K562 (cell line): ENCODE data around the gene DYSF. TPM values are rescaled to one million over a fixed set of nuclear protein-coding genes. Genes with fewer than 3 reads are reported as not detected.

Experiments used
- ATAC-seq: fragments of 200-7000 bp; cut with Tn5 transposase; 3 replicates; pipeline ENCODE4 v1.9.1; 2020; ENCODE audit warnings: moderate library complexity
- BruUV-seq: library from RNA; stranded (reverse); fragments of 400-500 nt; replicated peaks from 2 replicates; lab custom pipeline; 2021; lab: Mats Ljungman, UMichigan
- CTCF ChIA-PET: fragments of 300-600 bp; formaldehyde crosslinking; extraction: SDS; loops from one replicate; lab custom pipeline; 2021; ENCODE audit warnings: low intra/inter-chr PET ratio; lab: Yijun Ruan, JAX
- POLR2A ChIA-PET: fragments of 300-600, 350-650 bp; sonication (Branson Sonifier 250); formaldehyde crosslinking; extraction: SDS; loops from one replicate; lab custom pipeline; 2021; ENCODE audit warnings: antibody characterized with exemption, inconsistent platforms; lab: Yijun Ruan, JAX
- DNase-seq, 4 experiments: peaks; one replicate each; pipeline versions ENCODE4 v3.0.0 to v3.0.0-alpha.2; 2011 to 2018; ENCODE audit warnings: low spot score in 3 of 4, mixed read lengths in 3 of 4; ENCODE audit errors: extremely low read depth in 1 of 4
- FAIRE-seq: peaks from 2 replicates; lab custom pipeline; 2011; peaks lifted over from hg19 to GRCh38; lab: Jason Lieb, UNC
- H2AFZ ChIP-seq: 2 replicates; pipeline ENCODE4 v1.6.0; 2011; ENCODE audit warnings: low read depth, low read length, control low read depth, inconsistent platforms
- H3K27ac ChIP-seq: fragments of 200-600 bp; 3 replicates; pipeline ENCODE4 v1.8.0; 2011; ENCODE audit warnings: low read depth, mild to moderate bottlenecking, control low read depth, inconsistent platforms, low read length, moderate library complexity, mixed read lengths; ENCODE audit errors: extremely low read depth
- H3K27me3 ChIP-seq, 2 experiments: fragments of 300-600 bp in 1 of 2; 2 replicates in 1 of 2; 3 replicates in 1 of 2; pipeline versions ENCODE4 v1.6.0 to v1.8.0; 2011; ENCODE audit warnings: inconsistent platforms in 2 of 2, low read length in 2 of 2, mild to moderate bottlenecking in 1 of 2, mixed read lengths in 1 of 2, moderate library complexity in 1 of 2; ENCODE audit not compliant: control insufficient read depth in 2 of 2, insufficient read depth in 2 of 2
- H3K36me3 ChIP-seq: fragments of 300-600 bp; 3 replicates; pipeline ENCODE4 v1.8.0; 2011; ENCODE audit warnings: mild to moderate bottlenecking, low read length, inconsistent platforms; ENCODE audit not compliant: control insufficient read depth, insufficient read depth
- H3K4me1 ChIP-seq, 2 experiments: fragments of 200-600 bp in 1 of 2; replicated peaks in 1 of 2; 2 replicates in 1 of 2; 3 replicates in 1 of 2; pipeline versions ENCODE4 v1.5.1 to v1.8.0; 2011; ENCODE audit warnings: inconsistent platforms in 2 of 2, low read length in 2 of 2, mild to moderate bottlenecking in 1 of 2, mixed read lengths in 1 of 2, moderate library complexity in 1 of 2; ENCODE audit not compliant: control insufficient read depth in 2 of 2, insufficient read depth in 2 of 2
- H3K4me2 ChIP-seq: 2 replicates; pipeline ENCODE4 v1.6.1; 2011; ENCODE audit warnings: low read length, control low read depth, inconsistent platforms, mixed read lengths; ENCODE audit not compliant: insufficient read depth
- H3K4me3 ChIP-seq: fragments of 200-600 bp; sonication (generic), shearing (Covaris generic); 2 replicates; pipeline ENCODE4 v1.5.1; 2016; ENCODE audit warnings: control low read depth, inconsistent platforms
- H3K79me2 ChIP-seq: fragments of 200-600 bp; 3 replicates; pipeline ENCODE4 v1.8.0; 2011; ENCODE audit warnings: low read length, inconsistent platforms; ENCODE audit not compliant: control insufficient read depth, insufficient read depth
- H3K9ac ChIP-seq, 2 experiments: 2 replicates each; pipeline versions ENCODE4 v1.6.0 to v1.6.1; 2011; ENCODE audit warnings: low read depth in 2 of 2, low read length in 2 of 2, control low read depth in 1 of 2, inconsistent platforms in 1 of 2, mild to moderate bottlenecking in 1 of 2, mixed read lengths in 1 of 2; ENCODE audit not compliant: insufficient read depth in 1 of 2
- H3K9me1 ChIP-seq: one replicate; pipeline ENCODE4 v1.6.0; 2011; ENCODE audit warnings: inconsistent platforms, mild to moderate bottlenecking, low read length, moderate library complexity; ENCODE audit not compliant: control insufficient read depth, insufficient read depth
- H3K9me3 ChIP-seq: replicated peaks from 2 replicates; pipeline ENCODE4 v1.5.1; 2011; ENCODE audit warnings: low read depth, low read length, inconsistent platforms; ENCODE audit not compliant: control insufficient read depth, insufficient read depth
- H4K20me1 ChIP-seq: replicated peaks from 2 replicates; pipeline ENCODE4 v1.6.1; 2011; ENCODE audit warnings: low read length, inconsistent platforms, mixed read lengths; ENCODE audit not compliant: control insufficient read depth, insufficient read depth
- ARHGAP35 ChIP-seq: fragments of 450-650 bp; IDR thresholded peaks from 2 replicates; pipeline ENCODE4 v1.6.1; 2018; ENCODE audit not compliant: partially characterized antibody
- CREB1 ChIP-seq, 2 experiments: sonication (generic) in 1 of 2; formaldehyde crosslinking in 1 of 2; IDR thresholded peaks; 2 replicates each; pipeline versions ENCODE4 v1.6.1 to v1.8.0; 2012 to 2022; ENCODE audit warnings: inconsistent platforms in 1 of 2, mild to moderate bottlenecking in 1 of 2, missing genetic modification reagents in 1 of 2, moderate library complexity in 1 of 2
- ELF1 ChIP-seq: fragments of 200-800 bp; sonication (Bioruptor generic); IDR thresholded peaks from 2 replicates; pipeline ENCODE4 v1.6.1; 2016; ENCODE audit warnings: missing genetic modification characterization, missing compliant biosample characterization
- HMGXB4 ChIP-seq: sonication (generic); formaldehyde crosslinking; IDR thresholded peaks from 2 replicates; pipeline ENCODE4 v1.8.1; 2023; ENCODE audit warnings: mild to moderate bottlenecking, missing genetic modification reagents
- NCOA4 ChIP-seq: fragments of 450-650 bp; IDR thresholded peaks from 2 replicates; pipeline ENCODE4 v1.6.1; 2018; ENCODE audit warnings: mild to moderate bottlenecking; ENCODE audit not compliant: partially characterized antibody
- PHB ChIP-seq: fragments of 250-450 bp; sonication (Bioruptor Pico); IDR thresholded peaks from 2 replicates; pipeline ENCODE4 v1.5.0; 2021
- POU5F1 ChIP-seq: fragments of 150-350 bp; IDR thresholded peaks from 2 replicates; pipeline ENCODE4 v1.6.1; 2014; ENCODE audit warnings: borderline replicate concordance, low read length, low read depth, mild to moderate bottlenecking; ENCODE audit not compliant: partially characterized antibody
- RBM39 ChIP-seq: fragments of 200-400 bp; formaldehyde crosslinking; optimal IDR thresholded peaks from 2 replicates; pipeline ENCODE3; 2018; ENCODE audit warnings: low read depth, low read length
- RFX5 ChIP-seq: IDR thresholded peaks from 2 replicates; pipeline ENCODE4 v1.6.1; 2011; ENCODE audit warnings: low read depth, mild to moderate bottlenecking, improper control_type of control experiment, low read length
- SETDB1 ChIP-seq: IDR thresholded peaks from one replicate; pipeline ENCODE4 v1.6.1; 2012; ENCODE audit warnings: low read length, control low read depth, inconsistent platforms
- SIN3B ChIP-seq: fragments of 450-650 bp; IDR thresholded peaks from 2 replicates; pipeline ENCODE4 v1.6.1; 2017; ENCODE audit warnings: low read depth, mild to moderate bottlenecking, moderate library complexity
- TGIF2 ChIP-seq: sonication (generic); formaldehyde crosslinking; IDR thresholded peaks from 2 replicates; pipeline ENCODE4 v1.8.1; 2022; ENCODE audit warnings: mild to moderate bottlenecking, missing genetic modification reagents, moderate library complexity
- ZNF217 ChIP-seq: sonication (generic); formaldehyde crosslinking; IDR thresholded peaks from 2 replicates; pipeline ENCODE4 v1.8.0; 2022; ENCODE audit warnings: mild to moderate bottlenecking, missing genetic modification reagents
- ZNF274 ChIP-seq: IDR thresholded peaks from 2 replicates; pipeline ENCODE4 v1.6.1; 2011; ENCODE audit warnings: low read depth, mild to moderate bottlenecking, low read length, moderate library complexity, borderline replicate concordance
- ZNF696 ChIP-seq: fragments of 250-450 bp; sonication (Bioruptor Pico); conservative IDR thresholded peaks from 2 replicates; pipeline ENCODE4 v1.4.0; 2020; ENCODE audit warnings: mild to moderate bottlenecking, moderate library complexity
- WGBS: fragments of 100-300 bp; shearing (Covaris generic); methylation state at CpG from one replicate; pipeline ENCODE4 v1.1.6; 2016; ENCODE audit warnings: low coverage, mixed read lengths; ENCODE audit not compliant: insufficient coverage; ENCODE audit errors: missing lambda C conversion rate; 5-methylcytosine and 5-hydroxymethylcytosine counted together
- in situ Hi-C: fragments of 300-500 bp; cut with MboI; formaldehyde crosslinking; loops from 4 replicates; pipeline ENCODE4 v1.15.0; 2018; ENCODE audit warnings: inconsistent platforms, mixed read lengths
- intact Hi-C: fragments of 100-400 bp; cut with micrococcal nuclease; formaldehyde crosslinking; loops from 2 replicates; pipeline ENCODE4 v1.14.2; 2022
- polyA plus RNA-seq, 8 experiments: library from polyadenylated mRNA; depleted of rRNA in 4 of 8; stranded (reverse) in 5 of 8; unstranded in 3 of 8; fragments of >200 nt; fragmentation: Nextera tagmentation in 2 of 8; fragmentation: Illumina TruSeq in 1 of 8; extraction: Ambion mirVana in 2 of 8; extraction: Trizol in 1 of 8; gene quantifications; 2 replicates each; pipeline versions ENCODE4 v1.2.1 to v1.2.3, GENCODE V29; 2011 to 2014; ENCODE audit warnings: inconsistent platforms in 1 of 8, missing spikeins in 1 of 8
- total RNA-seq, 7 experiments: library from RNA; depleted of rRNA in 6 of 7; stranded (reverse); fragments of >200 nt in 6 of 7; fragmentation: Illumina TruSeq in 2 of 7; extraction: Trizol in 2 of 7; gene quantifications; 2 replicates each; pipeline versions ENCODE4 v1.2.1 to v1.2.3, GENCODE V29; 2011 to 2021; ENCODE audit warnings: low replicate concordance in 1 of 7
- TF ChIP-seq, protein P1 (sequence below): sonication (generic); formaldehyde crosslinking; IDR thresholded peaks from 2 replicates; pipeline ENCODE4 v1.4.0; 2020; ENCODE audit warnings: mild to moderate bottlenecking, missing genetic modification reagents

DYSF gene
- total and polyA plus RNA-seq, 9 of the 15 experiments (the other 6 are each of a cell fraction or from before 2014, with no cell fraction given), result 0.01 to 0.80 (median 0.29) TPM

DNA sequence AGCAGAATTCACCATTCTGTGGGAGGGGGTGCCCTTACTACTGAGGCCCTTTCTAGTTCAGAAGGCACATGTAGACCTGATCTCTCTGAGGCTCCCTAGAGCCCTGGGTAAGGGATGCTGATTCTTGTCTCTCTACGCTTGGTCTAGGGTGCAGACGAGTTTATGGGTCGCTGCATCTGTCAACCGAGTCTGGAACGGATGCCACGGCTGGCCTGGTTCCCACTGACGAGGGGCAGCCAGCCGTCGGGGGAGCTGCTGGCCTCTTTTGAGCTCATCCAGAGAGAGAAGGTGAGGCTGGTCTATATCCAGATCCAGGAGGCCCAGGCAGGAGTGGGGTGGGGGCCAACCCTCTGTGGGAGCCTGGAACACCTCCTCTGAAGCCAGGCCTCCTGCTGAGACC is 147.2 kb downstream of the DYSF start:
- FAIRE-seq (no peak), DNase-seq (no peak), ATAC-seq (no peak)
- no peaks in the 10 kb centered on the region for H3K9me3 ChIP-seq
- H3K27ac ChIP-seq, result no peak overlapping the region
- ChIA-PET CTCF (no interaction called here), POLR2A (no interaction called here)
- peaks cover 0 to 82% of the 10 kb centered on the region in 2 experiments; a peak in 2 of 5 replicates for H3K27me3 ChIP-seq
- no peak overlapping the region for H3K9ac ChIP-seq
- H3K36me3 ChIP-seq, result no peaks in the 10 kb centered on the region
- no peaks in the 10 kb centered on the region for H3K79me2 ChIP-seq
- no peak overlapping the region for H3K4me3 ChIP-seq
- no peaks in the 10 kb centered on the region for H3K9me1 ChIP-seq
- BruUV-seq, result no TSS peak
- intact Hi-C loops, result no loop called here
- 0% methylated on average over 9 of the region's 9 CpGs for WGBS
- in situ Hi-C loops, result no loop called here
- H4K20me1 ChIP-seq, result peaks cover 10% of the 10 kb centered on the region; the same call in 1 of the 2 replicates
- no peak overlapping the region for H3K4me2 ChIP-seq
- H3K4me1 ChIP-seq, result no peaks in the 10 kb centered on the region; a peak in 1 of 5 replicates
- H2AFZ ChIP-seq, result no peak overlapping the region
- TF ChIP-seq TGIF2 (CRISPR knock-in tag), result no peak
- TF ChIP-seq POU5F1, result no peak
- TF ChIP-seq SIN3B, result no peak
- TF ChIP-seq ARHGAP35, result no peak
- no peak for TF ChIP-seq RBM39
- no peak for TF ChIP-seq ZNF274
- TF ChIP-seq RFX5, result no peak
- TF ChIP-seq, protein P1, sequence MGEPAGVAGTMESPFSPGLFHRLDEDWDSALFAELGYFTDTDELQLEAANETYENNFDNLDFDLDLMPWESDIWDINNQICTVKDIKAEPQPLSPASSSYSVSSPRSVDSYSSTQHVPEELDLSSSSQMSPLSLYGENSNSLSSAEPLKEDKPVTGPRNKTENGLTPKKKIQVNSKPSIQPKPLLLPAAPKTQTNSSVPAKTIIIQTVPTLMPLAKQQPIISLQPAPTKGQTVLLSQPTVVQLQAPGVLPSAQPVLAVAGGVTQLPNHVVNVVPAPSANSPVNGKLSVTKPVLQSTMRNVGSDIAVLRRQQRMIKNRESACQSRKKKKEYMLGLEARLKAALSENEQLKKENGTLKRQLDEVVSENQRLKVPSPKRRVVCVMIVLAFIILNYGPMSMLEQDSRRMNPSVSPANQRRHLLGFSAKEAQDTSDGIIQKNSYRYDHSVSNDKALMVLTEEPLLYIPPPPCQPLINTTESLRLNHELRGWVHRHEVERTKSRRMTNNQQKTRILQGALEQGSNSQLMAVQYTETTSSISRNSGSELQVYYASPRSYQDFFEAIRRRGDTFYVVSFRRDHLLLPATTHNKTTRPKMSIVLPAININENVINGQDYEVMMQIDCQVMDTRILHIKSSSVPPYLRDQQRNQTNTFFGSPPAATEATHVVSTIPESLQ (CRISPR knock-in tag), result no peak
- TF ChIP-seq ZNF217 (CRISPR knock-in tag), result no peak
- no peak for TF ChIP-seq NCOA4
- no peak for TF ChIP-seq HMGXB4
- TF ChIP-seq PHB, result no peak
- no peak for TF ChIP-seq ELF1 (tag)
- TF ChIP-seq ZNF696 (CRISPR knock-in tag), result no peak
- no peak for TF ChIP-seq SETDB1
- no peak for TF ChIP-seq CREB1 (IDR thresholded peaks at IDR 0.05)
- TF ChIP-seq CREB1 (CRISPR knock-in tag; IDR thresholded peaks at IDR 0.05), result no peak
